Vagina (tissue), 2 donors: ENCODE measurements around the gene ARID1B. TPM values are rescaled to one million over a fixed set of nuclear protein-coding genes. Genes with fewer than 3 reads are reported as not detected.
"Not testable (repeated sequence)": the region's sequence is repeated elsewhere in the genome, so short reads cannot be mapped to it uniquely, and the experiment has no call there.

Source experiments
- DNase-seq, 2 donors: peaks; one replicate each; pipeline ENCODE4 v3.0.0-alpha.2; 2017; ENCODE audit errors: extremely low spot score in 2 of 2
- H3K27ac ChIP-seq: fragments of 200-600 bp; sonication (generic); one replicate; pipeline ENCODE4 v1.5.1; 2019
- H3K27me3 ChIP-seq: fragments of 200-600 bp; sonication (generic); one replicate; pipeline ENCODE4 v1.5.1; 2019
- H3K36me3 ChIP-seq, 2 donors: fragments of 200-600 bp; sonication (generic); one replicate each; pipeline ENCODE4 v1.5.1; 2017 to 2019
- H3K4me1 ChIP-seq: fragments of 200-600 bp; sonication (generic); one replicate; pipeline ENCODE4 v1.5.1; 2019
- H3K4me3 ChIP-seq, 2 donors: fragments of 200-600 bp; sonication (generic); 1 replicate in 1 of 2; 2 replicates in 1 of 2; pipeline ENCODE4 v1.5.1; 2016 to 2019
- H3K9me3 ChIP-seq: fragments of 200-600 bp; sonication (generic); one replicate; pipeline ENCODE4 v1.5.1; 2019
- CTCF ChIP-seq, 3 experiments: fragments of 450-650 bp in 2 of 3; fragments of 200-600 bp in 1 of 3; sonication (generic) in 1 of 3; IDR thresholded peaks; one replicate each; pipeline ENCODE4 v1.5.1; 2017 to 2019; ENCODE audit warnings: antibody characterized with exemption in 3 of 3, mild to moderate bottlenecking in 2 of 3, moderate library complexity in 2 of 3
- POLR2A ChIP-seq, 2 donors: fragments of 450-650 bp; IDR thresholded peaks; one replicate each; pipeline ENCODE4 v1.6.1; 2017; ENCODE audit warnings: antibody characterized with exemption in 2 of 2, mild to moderate bottlenecking in 2 of 2, moderate library complexity in 2 of 2
- POLR2AphosphoS5 ChIP-seq, 2 donors: sonication (generic); formaldehyde crosslinking; IDR thresholded peaks; one replicate each; pipeline ENCODE4 v1.9.0; 2017; ENCODE audit warnings: antibody characterized with exemption in 2 of 2, mild to moderate bottlenecking in 2 of 2, low read depth in 1 of 2; ENCODE audit not compliant: insufficient read depth in 1 of 2
- intact Hi-C: fragments of 100-400 bp; cut with DNase I; formaldehyde crosslinking; loops from one replicate; pipeline ENCODE4 v1.15.1; 2023
- total RNA-seq: library from RNA; depleted of rRNA; stranded (reverse); fragments of >200 nt; gene quantifications from one replicate; pipeline ENCODE4 v1.2.3, GENCODE V29; 2016

ARID1B gene
- total RNA-seq, 1 donor from 2014 or later: 141 TPM

DNA sequence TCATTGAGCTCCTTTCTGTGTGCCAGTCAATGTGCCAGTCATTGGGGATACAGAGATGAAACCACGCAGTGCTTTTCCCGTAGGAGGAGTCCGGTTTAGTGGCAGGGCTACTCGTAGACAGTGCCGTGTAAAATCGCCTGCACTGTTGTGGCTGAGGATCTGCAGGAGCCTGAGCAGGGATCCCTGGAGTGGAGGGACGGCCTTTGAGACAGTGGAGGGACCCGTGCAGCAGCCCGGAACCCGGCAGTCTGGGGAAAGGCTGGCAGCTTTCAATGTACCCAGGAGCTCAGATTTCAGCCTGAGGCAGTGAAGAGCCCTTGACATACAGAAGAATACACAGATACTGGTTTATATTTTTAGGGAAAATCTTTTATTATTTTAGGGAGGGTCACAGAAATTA, 203.3 kb downstream of the ARID1B start:
- no peak overlapping the region for H3K27ac ChIP-seq
- peaks cover 71% of the 10 kb centered on the region for H3K4me1 ChIP-seq
- no peaks in the 10 kb centered on the region for H3K36me3 ChIP-seq
- TF ChIP-seq POLR2AphosphoS5 (IDR thresholded peaks at IDR 0.05; ENCODE audit: insufficient read depth in 1 of 2, low read depth in 1 of 2) (no peak), CTCF (IDR thresholded peaks at IDR 0.05) (no peak), POLR2A (IDR thresholded peaks at IDR 0.05) (no peak)
- H3K4me3 ChIP-seq: no peak overlapping the region
- DNase-seq: no peak
- H3K9me3 ChIP-seq: no peaks in the 10 kb centered on the region
- no peaks in the 10 kb centered on the region for H3K27me3 ChIP-seq
- intact Hi-C loops: no loop called here

- H3K27me3 ChIP-seq: no peaks in the 10 kb centered on the region
- no peak for DNase-seq
- no peak overlapping the region for H3K4me3 ChIP-seq
- H3K36me3 ChIP-seq: no peaks in the 10 kb centered on the region
- peaks cover 66% of the 10 kb centered on the region for H3K4me1 ChIP-seq
- H3K9me3 ChIP-seq: no peaks in the 10 kb centered on the region
- TF ChIP-seq POLR2A (IDR thresholded peaks at IDR 0.05) (no peak), CTCF (IDR thresholded peaks at IDR 0.05) (no peak), POLR2AphosphoS5 (IDR thresholded peaks at IDR 0.05; ENCODE audit: insufficient read depth in 1 of 2, low read depth in 1 of 2) (no peak)
- intact Hi-C loops: no loop called here
- H3K27ac ChIP-seq: no peak overlapping the region
Observed at GRCh38 chr6:156980948-156981347, 203.8 kb downstream of the ARID1B start.

DNA sequence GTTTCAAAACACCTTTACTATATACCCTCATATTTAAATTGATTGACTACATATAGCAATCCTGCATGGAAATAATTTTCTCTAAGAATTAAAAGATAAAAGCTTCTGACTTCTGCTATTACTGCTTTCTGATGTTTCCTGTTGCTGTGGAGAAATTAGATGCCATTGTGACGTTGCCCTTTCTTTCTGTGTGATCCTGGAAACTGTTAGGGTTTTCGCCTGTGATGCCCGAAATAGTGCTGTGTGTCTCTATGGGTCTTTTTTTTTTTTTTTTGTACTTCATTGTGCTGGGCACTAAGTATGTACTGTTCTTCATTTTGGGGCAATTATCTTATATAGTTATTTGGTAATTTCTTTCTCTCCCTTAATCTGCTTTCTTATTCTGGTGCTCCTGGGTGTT, 205.0 kb downstream of the ARID1B start:
- intact Hi-C loops: no loop called here
- DNase-seq: no peak
- no peaks in the 10 kb centered on the region for H3K27me3 ChIP-seq
- no peaks in the 10 kb centered on the region for H3K36me3 ChIP-seq
- no peaks in the 10 kb centered on the region for H3K9me3 ChIP-seq
- no peak overlapping the region for H3K4me3 ChIP-seq
- peaks cover 57% of the 10 kb centered on the region for H3K4me1 ChIP-seq
- no peak for TF ChIP-seq POLR2A (IDR thresholded peaks at IDR 0.05)
- no peak for TF ChIP-seq CTCF (IDR thresholded peaks at IDR 0.05)
- no peak for TF ChIP-seq POLR2AphosphoS5 (IDR thresholded peaks at IDR 0.05; ENCODE audit: insufficient read depth in 1 of 2, low read depth in 1 of 2)
- no peak overlapping the region for H3K27ac ChIP-seq

DNA sequence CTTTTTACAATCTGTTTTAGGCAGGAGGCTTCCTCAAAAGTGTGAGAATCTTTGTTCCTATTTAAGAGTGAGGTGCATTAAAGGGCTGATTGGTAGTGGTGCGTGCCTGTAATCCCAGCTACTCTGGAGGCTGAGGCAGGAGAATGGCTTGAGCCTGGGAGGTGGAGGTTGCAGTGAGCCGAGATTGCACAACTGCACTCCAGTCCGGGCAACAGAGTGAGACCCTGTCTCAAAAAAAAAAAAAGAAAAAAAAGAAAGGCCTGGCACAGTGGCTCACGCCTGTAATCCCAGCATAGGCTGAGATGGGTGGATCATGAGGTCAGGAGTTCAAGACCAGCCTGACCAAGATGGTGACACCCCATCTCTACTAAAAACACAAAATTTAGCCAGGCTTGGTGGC, 205.7 kb downstream of the ARID1B start:
- peaks cover 61% of the 10 kb centered on the region for H3K4me1 ChIP-seq
- H3K36me3 ChIP-seq, H3K27me3 ChIP-seq, H3K27ac ChIP-seq, H3K9me3 ChIP-seq, H3K4me3 ChIP-seq, DNase-seq, intact Hi-C loops: not testable (repeated sequence)

- no peak for TF ChIP-seq POLR2A (IDR thresholded peaks at IDR 0.05)
- Histone ChIP-seq H3K27me3 (no peaks in the 10 kb centered on the region), H3K9me3 (no peaks in the 10 kb centered on the region), H3K4me3 (no peak overlapping the region), H3K36me3 (no peaks in the 10 kb centered on the region), H3K27ac (no peak overlapping the region), H3K4me1 (peaks cover 63% of the 10 kb centered on the region)
- intact Hi-C loops: no loop called here
- DNase-seq: no peak
Observed at GRCh38 chr6:156984178-156984738, 207.1 kb downstream of the ARID1B start.

DNA sequence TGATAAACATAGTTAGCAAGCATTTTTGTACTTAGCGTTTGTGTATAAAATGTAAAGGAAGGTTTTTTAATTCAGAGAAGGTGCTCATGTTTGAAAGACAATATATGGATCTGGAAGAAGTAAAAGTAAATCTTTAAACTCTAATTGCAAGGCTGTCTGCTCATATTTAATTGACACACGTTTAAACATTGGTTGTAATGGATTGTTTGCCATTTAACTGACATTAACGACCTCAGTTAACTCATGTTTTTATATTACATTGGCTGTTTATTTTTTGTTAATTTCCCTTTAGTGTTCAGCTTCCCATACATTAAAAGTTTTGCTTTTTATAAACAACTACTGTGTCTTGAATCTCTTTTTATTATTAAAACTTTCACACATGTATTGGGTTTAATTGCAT, 208.1 kb downstream of the ARID1B start:
- TF ChIP-seq POLR2AphosphoS5 (IDR thresholded peaks at IDR 0.05; ENCODE audit: insufficient read depth in 1 of 2, low read depth in 1 of 2) (no peak), CTCF (IDR thresholded peaks at IDR 0.05) (no peak), POLR2A (IDR thresholded peaks at IDR 0.05) (no peak)
- Histone ChIP-seq H3K4me3 (no peak overlapping the region), H3K9me3 (no peaks in the 10 kb centered on the region), H3K27ac (no peak overlapping the region), H3K36me3 (no peaks in the 10 kb centered on the region), H3K4me1 (peaks cover 63% of the 10 kb centered on the region), H3K27me3 (no peaks in the 10 kb centered on the region)
- DNase-seq: no peak
- intact Hi-C loops: no loop called here
